RWPE2 (cell line): ENCODE results near the gene SOCS4.
"Not testable (repeated sequence)": the region's sequence is repeated elsewhere in the genome, so short reads cannot be mapped to it uniquely, and the experiment has no call there.

Source experiments
- ATAC-seq: fragments of 200-7000 bp; cut with Tn5 transposase; 3 replicates; pipeline ENCODE4 v1.9.1; 2021; ENCODE audit warnings: low read depth
- DNase-seq: peaks from one replicate; pipeline ENCODE4 v3.0.0-alpha.2; 2020; ENCODE audit warnings: low spot score
- H3K27ac ChIP-seq: fragments of 450-650 bp; 2 replicates; pipeline ENCODE4 v1.5.1; 2017; ENCODE audit warnings: mild to moderate bottlenecking; ENCODE audit not compliant: poor library complexity, severe bottlenecking
- H3K27me3 ChIP-seq: fragments of 250-450 bp; sonication (Bioruptor Pico); 2 replicates; pipeline ENCODE4 v1.5.1; 2021; ENCODE audit warnings: mild to moderate bottlenecking, moderate library complexity; ENCODE audit not compliant: insufficient read depth, poor library complexity, severe bottlenecking
- H3K36me3 ChIP-seq: fragments of 250-450 bp; sonication (Bioruptor Pico); 2 replicates; pipeline ENCODE4 v1.5.1; 2020; ENCODE audit warnings: low read depth, mild to moderate bottlenecking, moderate library complexity
- H3K4me1 ChIP-seq: fragments of 250-450 bp; sonication (Bioruptor Pico); 2 replicates; pipeline ENCODE4 v1.5.1; 2021; ENCODE audit warnings: mild to moderate bottlenecking, moderate library complexity; ENCODE audit not compliant: insufficient read depth, poor library complexity, severe bottlenecking
- H3K4me3 ChIP-seq: fragments of 250-450 bp; sonication (Bioruptor Pico); 2 replicates; pipeline ENCODE4 v1.5.1; 2021; ENCODE audit warnings: mild to moderate bottlenecking, moderate library complexity; ENCODE audit not compliant: severe bottlenecking
- H3K9me3 ChIP-seq: fragments of 250-450 bp; sonication (Bioruptor Pico); 2 replicates; pipeline ENCODE4 v1.5.1; 2021; ENCODE audit warnings: mild to moderate bottlenecking, moderate library complexity; ENCODE audit not compliant: severe bottlenecking
- CTCF ChIP-seq: fragments of 450-650 bp; IDR thresholded peaks from one replicate; pipeline ENCODE4 v1.5.1; 2017; ENCODE audit warnings: mild to moderate bottlenecking, moderate library complexity; ENCODE audit not compliant: poor library complexity, severe bottlenecking

Gene SOCS4

GRCh38 chr14:55074662-55075061 lies 47.6 kb downstream of the SOCS4 start:
- H3K27me3 ChIP-seq, result no peaks in the 10 kb centered on the region
- H3K4me1 ChIP-seq, result peaks cover 54% of the 10 kb centered on the region
- DNase-seq, result no peak
- no peaks in the 10 kb centered on the region for H3K9me3 ChIP-seq
- no peaks in the 10 kb centered on the region for H3K36me3 ChIP-seq
- H3K4me3 ChIP-seq, result no peak overlapping the region
- TF ChIP-seq CTCF, result no peak
- peak; percentile 1; the same call in 1 of the 3 replicates for ATAC-seq
- peak overlapping the region; percentile 91 for H3K27ac ChIP-seq

GRCh38 chr14:55075628-55076175 lies 48.7 kb downstream of the SOCS4 start:
- H3K27me3 ChIP-seq, result no peaks in the 10 kb centered on the region
- H3K4me3 ChIP-seq, result no peak overlapping the region
- peaks cover 53% of the 10 kb centered on the region for H3K4me1 ChIP-seq
- TF ChIP-seq CTCF, result no peak
- ATAC-seq (0 out of 3 replicates have a peak, but pooled peaks have one; percentile 11), DNase-seq (no peak)
- H3K36me3 ChIP-seq, result no peaks in the 10 kb centered on the region
- H3K27ac ChIP-seq, result peak overlapping the region; percentile 91
- H3K9me3 ChIP-seq, result no peaks in the 10 kb centered on the region

DNA sequence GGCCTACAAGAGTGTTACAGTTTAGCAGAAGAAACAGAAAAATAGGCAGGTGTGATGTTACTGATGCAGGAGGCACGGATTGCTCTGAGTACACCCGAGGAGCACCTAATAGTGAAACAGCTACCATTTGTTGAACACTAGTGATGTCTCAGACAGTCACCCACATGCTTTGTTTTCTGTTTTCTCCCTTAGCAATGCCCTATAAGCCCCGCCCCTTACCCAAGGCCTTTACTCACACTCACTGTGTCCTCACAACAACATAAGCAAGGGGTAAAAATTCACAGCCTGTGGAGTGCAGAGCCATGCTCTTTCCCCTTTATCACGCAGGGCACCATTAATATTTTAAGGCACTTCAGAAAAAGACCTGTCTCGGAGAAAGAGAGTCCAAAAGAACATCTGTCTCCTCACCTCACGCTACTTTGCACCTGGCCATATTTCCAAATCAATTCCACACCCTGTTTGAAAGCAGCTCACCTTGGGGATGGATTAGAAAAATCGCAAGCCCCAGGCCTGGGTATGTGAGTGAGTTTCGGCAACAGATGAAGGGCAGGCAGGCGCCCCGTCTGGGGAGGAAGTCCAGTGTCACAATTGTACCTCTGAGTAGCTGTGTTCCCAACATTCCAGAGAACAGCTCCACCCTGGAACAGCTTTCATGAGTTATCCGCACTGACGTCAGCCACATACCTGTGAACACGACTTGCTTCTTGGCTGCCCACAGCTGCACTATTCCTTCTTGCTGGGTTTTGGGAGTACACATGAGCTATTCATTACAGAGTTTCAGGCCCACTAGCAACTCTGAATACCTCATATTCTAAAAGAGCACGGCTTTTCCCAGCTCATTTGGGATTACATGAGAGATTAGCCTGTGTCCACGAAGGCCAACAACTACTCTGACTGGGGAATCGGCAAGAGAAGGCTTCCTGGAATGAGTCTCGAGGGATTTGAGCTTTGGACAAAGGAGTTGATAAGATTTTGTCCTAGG lies 50.4 kb downstream of the SOCS4 start:
- no peaks in the 10 kb centered on the region for H3K36me3 ChIP-seq
- peaks cover 40% of the 10 kb centered on the region for H3K4me1 ChIP-seq
- H3K4me3 ChIP-seq, result no peak overlapping the region
- ATAC-seq (peak; percentile 90), DNase-seq (peak; percentile 95)
- peak overlapping the region; percentile 91 for H3K27ac ChIP-seq
- H3K9me3 ChIP-seq, result no peaks in the 10 kb centered on the region
- no peaks in the 10 kb centered on the region for H3K27me3 ChIP-seq
- no peak for TF ChIP-seq CTCF

DNA sequence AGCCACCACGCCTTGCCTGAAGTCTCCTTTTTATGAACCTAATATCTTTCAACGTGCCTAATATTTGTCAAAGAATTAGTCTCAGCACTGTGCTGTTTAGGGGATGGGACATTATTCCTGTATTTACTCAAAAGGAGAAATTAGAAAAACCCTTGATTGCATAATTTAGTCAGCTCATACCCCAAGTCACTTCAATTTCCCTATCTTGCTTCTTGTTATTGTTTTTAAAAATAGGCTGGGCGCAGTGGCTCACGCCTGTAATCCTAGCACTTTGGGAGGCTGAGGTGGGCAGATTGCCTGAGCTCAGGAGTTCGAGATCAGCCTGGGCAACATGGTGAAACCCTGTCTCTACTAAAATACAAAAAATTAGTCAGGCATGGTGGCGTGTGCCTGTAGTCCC lies 52.9 kb downstream of the SOCS4 start:
- not testable (repeated sequence) for H3K9me3 ChIP-seq, DNase-seq, H3K27ac ChIP-seq, H3K4me3 ChIP-seq, H3K36me3 ChIP-seq, ATAC-seq, H3K27me3 ChIP-seq
- H3K4me1 ChIP-seq, result peaks cover 29% of the 10 kb centered on the region

GRCh38 chr14:55084401-55085059 lies 57.5 kb downstream of the SOCS4 start:
- ATAC-seq, result no peak
- Histone ChIP-seq H3K27ac (no peak overlapping the region), H3K9me3 (no peaks in the 10 kb centered on the region), H3K4me3 (no peak overlapping the region), H3K27me3 (no peaks in the 10 kb centered on the region), H3K4me1 (no peaks in the 10 kb centered on the region), H3K36me3 (no peaks in the 10 kb centered on the region)
- no peak for TF ChIP-seq CTCF
- DNase-seq, result no peak
